Rectal smooth muscle tissue (tissue), 1 donor: ENCODE measurements around the gene UCHL1.
"Not testable (repeated sequence)": the region's sequence is repeated elsewhere in the genome, so short reads cannot be mapped to it uniquely, and the experiment has no call there.

Experiments used
- H3K27ac ChIP-seq: one replicate; pipeline ENCODE4 v1.7.0; 2013; ENCODE audit warnings: low read depth, low read length, inconsistent platforms
- H3K27me3 ChIP-seq: one replicate; pipeline ENCODE4 v1.7.0; 2013; ENCODE audit warnings: low read length; ENCODE audit not compliant: control insufficient read depth, insufficient read depth
- H3K36me3 ChIP-seq: one replicate; pipeline ENCODE4 v1.7.0; 2013; ENCODE audit warnings: low read length; ENCODE audit not compliant: control insufficient read depth, insufficient read depth
- H3K4me1 ChIP-seq: one replicate; pipeline ENCODE4 v1.7.0; 2013; ENCODE audit warnings: low read length; ENCODE audit not compliant: control insufficient read depth, insufficient read depth
- H3K4me3 ChIP-seq: one replicate; pipeline ENCODE4 v1.7.0; 2013; ENCODE audit warnings: low read length
- H3K9ac ChIP-seq: one replicate; pipeline ENCODE4 v1.7.0; 2013; ENCODE audit warnings: low read length

The UCHL1 gene

GRCh38 chr4:41304221-41304620 is 47.5 kb downstream of the UCHL1 start:
- no peak overlapping the region for H3K9ac ChIP-seq
- H3K36me3 ChIP-seq: no peaks in the 10 kb centered on the region
- no peak overlapping the region for H3K27ac ChIP-seq
- no peaks in the 10 kb centered on the region for H3K4me1 ChIP-seq
- H3K4me3 ChIP-seq: no peak overlapping the region
- H3K27me3 ChIP-seq: no peaks in the 10 kb centered on the region

GRCh38 chr4:41305476-41305875 is 48.7 kb downstream of the UCHL1 start:
- Histone ChIP-seq H3K27ac (no peak overlapping the region), H3K4me1 (no peaks in the 10 kb centered on the region), H3K36me3 (no peaks in the 10 kb centered on the region), H3K9ac (no peak overlapping the region), H3K4me3 (no peak overlapping the region), H3K27me3 (no peaks in the 10 kb centered on the region)

DNA sequence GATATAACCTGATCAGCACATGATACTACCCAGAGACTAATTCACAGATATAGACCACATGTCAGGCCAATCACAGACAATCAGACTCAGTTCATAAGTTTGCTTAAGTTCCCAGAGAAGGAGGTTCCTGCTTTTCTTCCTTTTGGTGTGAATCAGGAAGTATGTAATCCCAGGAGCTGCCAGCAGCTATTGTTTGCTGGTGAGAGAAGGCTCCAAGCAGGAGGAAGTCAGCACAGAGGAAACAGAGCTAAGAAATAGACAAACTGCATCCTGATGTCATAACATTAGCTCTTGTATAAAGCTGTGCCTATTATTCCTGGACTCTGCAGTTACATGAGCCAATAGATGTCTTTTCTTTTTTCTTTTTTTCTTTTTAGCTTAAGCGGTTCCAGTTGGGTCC is 50.9 kb downstream of the UCHL1 start:
- no peaks in the 10 kb centered on the region for H3K4me1 ChIP-seq
- H3K4me3 ChIP-seq: no peak overlapping the region
- no peaks in the 10 kb centered on the region for H3K36me3 ChIP-seq
- H3K27ac ChIP-seq: no peak overlapping the region
- H3K9ac ChIP-seq: no peak overlapping the region
- H3K27me3 ChIP-seq: no peaks in the 10 kb centered on the region

DNA sequence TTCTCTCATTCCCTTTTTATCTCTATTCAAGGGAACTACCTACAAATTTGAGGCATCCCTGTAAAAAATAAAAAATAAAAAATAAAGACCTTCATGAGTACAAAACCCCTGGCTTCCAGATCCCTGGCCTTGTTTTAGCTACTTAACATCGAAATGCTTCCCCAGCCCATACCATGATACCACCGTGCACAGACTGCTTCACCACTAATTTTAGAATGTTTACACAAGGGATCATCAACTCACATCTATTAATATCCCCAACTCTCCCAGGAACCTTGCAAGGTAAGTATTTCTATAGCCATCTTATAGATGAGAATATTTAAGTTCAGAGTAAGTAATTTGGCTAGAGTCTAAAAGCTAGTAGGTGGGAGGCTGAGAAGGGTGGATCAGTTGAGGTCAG is 51.7 kb downstream of the UCHL1 start:
- Histone ChIP-seq H3K4me3 (no peak overlapping the region), H3K27me3 (no peaks in the 10 kb centered on the region), H3K36me3 (no peaks in the 10 kb centered on the region), H3K27ac (no peak overlapping the region), H3K4me1 (no peaks in the 10 kb centered on the region), H3K9ac (no peak overlapping the region)

DNA sequence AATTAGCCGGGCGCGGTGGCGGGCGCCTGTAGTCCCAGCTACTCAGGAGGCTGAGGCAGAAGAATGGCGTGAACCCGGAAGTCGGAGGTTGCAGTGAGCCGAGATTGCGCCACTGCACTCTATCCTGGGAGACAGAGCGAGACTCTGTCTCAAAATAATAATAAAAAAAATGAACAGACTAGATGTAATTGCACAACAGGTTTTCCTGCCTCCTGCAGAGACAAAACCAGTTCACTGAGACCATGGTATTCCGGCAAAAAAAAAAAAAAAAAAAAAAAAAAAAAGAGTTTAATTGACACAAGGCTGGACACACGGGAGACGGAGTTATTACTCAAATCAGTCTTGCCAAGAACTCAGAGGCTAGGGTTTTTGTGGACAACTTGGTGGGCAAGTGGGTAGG is 58.7 kb downstream of the UCHL1 start:
- H3K4me3 ChIP-seq, H3K27ac ChIP-seq: not testable (repeated sequence)

GRCh38 chr4:41315862-41316261 is 59.1 kb downstream of the UCHL1 start:
- H3K4me1 ChIP-seq: no peaks in the 10 kb centered on the region
- no peak overlapping the region for H3K4me3 ChIP-seq
- no peaks in the 10 kb centered on the region for H3K36me3 ChIP-seq
- H3K9ac ChIP-seq: no peak overlapping the region
- no peak overlapping the region for H3K27ac ChIP-seq
- H3K27me3 ChIP-seq: no peaks in the 10 kb centered on the region

More for the DNA sequence above, 58.7 kb downstream of the UCHL1 start:
- H3K36me3 ChIP-seq, H3K4me1 ChIP-seq, H3K27me3 ChIP-seq, H3K9ac ChIP-seq: not testable (repeated sequence)
